Neural crest cell (in vitro differentiated cells): ENCODE results near the gene ATXN7. TPM values are rescaled to one million over a fixed set of nuclear protein-coding genes. Genes with fewer than 3 reads are reported as not detected.

Experiments
- DNase-seq: peaks from one replicate; pipeline ENCODE4 v3.0.0; 2021; ENCODE audit warnings: low read depth, mixed read lengths, low spot score
- H3K27ac Mint-ChIP-seq: one replicate; pipeline ENCODE4 v1.8.0; 2021; ENCODE audit warnings: mild to moderate bottlenecking, mixed read lengths; ENCODE audit not compliant: unreplicated experiment
- H3K27me3 Mint-ChIP-seq: 2 replicates; pipeline ENCODE4 v1.8.0; 2021; ENCODE audit warnings: low read depth, mild to moderate bottlenecking, mixed read lengths
- H3K36me3 Mint-ChIP-seq: 2 replicates; pipeline ENCODE4 v1.8.0; 2021; ENCODE audit warnings: low read depth, mild to moderate bottlenecking, mixed read lengths
- H3K4me1 Mint-ChIP-seq: 2 replicates; pipeline ENCODE4 v1.8.0; 2021; ENCODE audit warnings: mixed read lengths
- H3K4me3 Mint-ChIP-seq: one replicate; pipeline ENCODE4 v1.8.0; 2021; ENCODE audit warnings: mild to moderate bottlenecking, mixed read lengths
- H3K9me3 Mint-ChIP-seq: 2 replicates; pipeline ENCODE4 v1.8.0; 2021; ENCODE audit warnings: mixed read lengths
- total RNA-seq: library from RNA; stranded (reverse); gene quantifications from 2 replicates; pipeline ENCODE4 v1.2.1, GENCODE V29; 2021
- TF ChIP-seq, protein P1 (sequence below): fragments of 200-600 bp; sonication (generic); conservative IDR thresholded peaks from 2 replicates; pipeline ENCODE4 v1.5.0; 2021; ENCODE audit warnings: antibody characterized with exemption, mild to moderate bottlenecking

The ATXN7 gene
- total RNA-seq, 1 donor from 2014 or later, result 21.7 TPM

DNA sequence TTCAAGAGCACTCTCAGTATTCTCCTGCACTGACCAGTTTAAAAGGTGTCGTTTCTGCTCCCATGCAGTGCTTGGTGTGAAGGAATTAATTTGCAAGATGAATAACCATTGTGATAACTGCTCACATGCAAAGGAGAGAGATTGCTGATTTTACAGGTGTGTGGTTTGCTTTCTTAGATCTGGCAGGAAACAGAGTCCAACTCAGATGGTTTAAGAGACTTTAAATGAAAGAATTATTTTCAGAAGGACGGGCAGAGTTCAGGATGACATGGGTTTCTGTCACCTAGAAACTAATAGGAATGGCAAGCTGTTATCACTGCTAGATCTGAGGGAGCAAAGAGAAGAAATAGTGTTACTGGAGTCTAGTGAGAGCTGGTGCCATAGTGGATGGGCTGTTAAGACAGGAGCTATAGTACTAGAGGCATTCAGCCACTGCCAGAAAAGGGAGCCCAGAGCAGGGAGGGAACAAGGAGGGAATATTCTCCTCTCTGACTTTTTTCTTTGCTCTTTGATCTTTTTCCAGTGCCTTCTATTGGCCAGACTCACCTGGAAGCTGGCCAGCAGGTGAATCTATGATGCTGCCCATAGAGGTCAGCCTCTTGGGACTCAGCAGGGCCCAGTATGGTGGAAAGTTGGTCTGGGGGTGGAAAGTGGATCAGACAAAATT is 14.9 kb downstream of the ATXN7 start:
- TF ChIP-seq, protein P1, sequence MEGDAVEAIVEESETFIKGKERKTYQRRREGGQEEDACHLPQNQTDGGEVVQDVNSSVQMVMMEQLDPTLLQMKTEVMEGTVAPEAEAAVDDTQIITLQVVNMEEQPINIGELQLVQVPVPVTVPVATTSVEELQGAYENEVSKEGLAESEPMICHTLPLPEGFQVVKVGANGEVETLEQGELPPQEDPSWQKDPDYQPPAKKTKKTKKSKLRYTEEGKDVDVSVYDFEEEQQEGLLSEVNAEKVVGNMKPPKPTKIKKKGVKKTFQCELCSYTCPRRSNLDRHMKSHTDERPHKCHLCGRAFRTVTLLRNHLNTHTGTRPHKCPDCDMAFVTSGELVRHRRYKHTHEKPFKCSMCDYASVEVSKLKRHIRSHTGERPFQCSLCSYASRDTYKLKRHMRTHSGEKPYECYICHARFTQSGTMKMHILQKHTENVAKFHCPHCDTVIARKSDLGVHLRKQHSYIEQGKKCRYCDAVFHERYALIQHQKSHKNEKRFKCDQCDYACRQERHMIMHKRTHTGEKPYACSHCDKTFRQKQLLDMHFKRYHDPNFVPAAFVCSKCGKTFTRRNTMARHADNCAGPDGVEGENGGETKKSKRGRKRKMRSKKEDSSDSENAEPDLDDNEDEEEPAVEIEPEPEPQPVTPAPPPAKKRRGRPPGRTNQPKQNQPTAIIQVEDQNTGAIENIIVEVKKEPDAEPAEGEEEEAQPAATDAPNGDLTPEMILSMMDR, result no peak
- no peaks in the 10 kb centered on the region for H3K27me3 Mint-ChIP-seq
- DNase-seq, result no peak
- H3K9me3 Mint-ChIP-seq, result no peaks in the 10 kb centered on the region
- no peaks in the 10 kb centered on the region for H3K36me3 Mint-ChIP-seq
- H3K4me3 Mint-ChIP-seq, result no peak overlapping the region
- H3K4me1 Mint-ChIP-seq, result peaks cover 28% of the 10 kb centered on the region
- peak overlapping the region; percentile 67 for H3K27ac Mint-ChIP-seq

DNA sequence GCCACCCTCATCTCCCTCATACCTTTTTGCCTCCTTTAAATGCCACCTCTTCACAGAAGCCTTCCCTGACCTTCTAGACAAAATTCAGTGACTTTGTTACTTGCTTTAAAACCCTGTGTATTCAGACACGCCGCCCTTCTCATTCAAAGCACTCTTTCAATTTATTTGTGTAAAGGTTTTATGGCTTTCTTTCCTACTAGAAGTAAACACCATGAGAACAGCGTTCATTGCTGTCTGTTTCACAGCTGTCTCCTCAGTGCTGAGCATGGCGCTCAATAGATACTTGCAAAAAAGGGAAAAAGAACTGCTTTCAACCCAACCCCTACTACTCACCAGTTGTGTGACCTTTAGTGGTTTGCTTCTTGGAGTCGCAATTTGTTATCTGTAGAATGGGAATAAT is 17.0 kb downstream of the ATXN7 start:
- H3K27ac Mint-ChIP-seq, result peak overlapping the region; percentile 20
- TF ChIP-seq, protein P1, result no peak
- peaks cover 28% of the 10 kb centered on the region for H3K4me1 Mint-ChIP-seq
- H3K27me3 Mint-ChIP-seq, result no peaks in the 10 kb centered on the region
- no peaks in the 10 kb centered on the region for H3K9me3 Mint-ChIP-seq
- H3K36me3 Mint-ChIP-seq, result no peaks in the 10 kb centered on the region
- no peak overlapping the region for H3K4me3 Mint-ChIP-seq
- DNase-seq, result no peak

DNA sequence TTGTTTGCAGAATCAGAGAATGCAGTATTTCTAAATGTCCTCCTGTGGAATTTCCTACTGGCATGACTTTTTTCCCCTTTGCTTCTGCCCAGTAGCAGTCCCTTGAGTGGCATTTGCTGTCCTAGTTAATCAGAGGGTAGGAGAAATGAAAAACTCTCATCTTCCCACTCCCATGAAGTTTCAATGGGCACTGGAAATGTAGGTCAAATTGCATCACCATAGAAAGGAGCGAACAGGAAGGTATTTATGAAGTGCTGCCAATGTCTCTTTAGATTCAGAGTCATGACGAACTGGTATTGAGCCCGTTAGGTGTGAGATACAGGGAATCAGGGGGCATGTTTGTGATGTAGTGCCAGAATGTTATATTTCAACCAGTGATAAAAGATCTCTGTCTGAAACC is 23.2 kb downstream of the ATXN7 start:
- no peak overlapping the region for H3K27ac Mint-ChIP-seq
- no peaks in the 10 kb centered on the region for H3K9me3 Mint-ChIP-seq
- H3K4me3 Mint-ChIP-seq, result no peak overlapping the region
- H3K4me1 Mint-ChIP-seq, result no peaks in the 10 kb centered on the region
- H3K36me3 Mint-ChIP-seq, result no peaks in the 10 kb centered on the region
- TF ChIP-seq, protein P1, result no peak
- H3K27me3 Mint-ChIP-seq, result no peaks in the 10 kb centered on the region
- DNase-seq, result no peak

DNA sequence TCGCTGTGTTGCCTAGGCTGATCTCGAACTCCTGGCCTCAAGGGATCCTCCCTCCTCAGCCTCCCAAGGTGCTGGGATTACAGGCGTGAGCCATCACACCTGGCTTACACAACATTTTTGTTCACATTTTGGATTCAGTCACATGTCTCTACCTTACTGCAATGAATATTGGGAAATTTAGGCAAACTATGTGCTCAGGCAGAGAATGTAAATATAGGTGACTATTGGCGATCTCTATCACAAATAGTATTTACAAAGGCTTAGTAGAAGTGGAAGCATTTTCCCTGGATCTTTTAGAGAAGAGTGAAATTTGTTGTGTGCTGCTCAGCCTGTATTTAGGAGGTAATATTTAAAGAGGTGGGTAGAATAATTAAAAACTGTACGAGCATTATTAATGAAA is 27.9 kb downstream of the ATXN7 start:
- Mint-ChIP-seq H3K9me3 (no peaks in the 10 kb centered on the region), H3K27me3 (no peaks in the 10 kb centered on the region), H3K36me3 (no peaks in the 10 kb centered on the region), H3K4me3 (no peak overlapping the region), H3K4me1 (peaks cover 5% of the 10 kb centered on the region), H3K27ac (no peak overlapping the region)
- TF ChIP-seq, protein P1, result no peak
- no peak for DNase-seq

DNA sequence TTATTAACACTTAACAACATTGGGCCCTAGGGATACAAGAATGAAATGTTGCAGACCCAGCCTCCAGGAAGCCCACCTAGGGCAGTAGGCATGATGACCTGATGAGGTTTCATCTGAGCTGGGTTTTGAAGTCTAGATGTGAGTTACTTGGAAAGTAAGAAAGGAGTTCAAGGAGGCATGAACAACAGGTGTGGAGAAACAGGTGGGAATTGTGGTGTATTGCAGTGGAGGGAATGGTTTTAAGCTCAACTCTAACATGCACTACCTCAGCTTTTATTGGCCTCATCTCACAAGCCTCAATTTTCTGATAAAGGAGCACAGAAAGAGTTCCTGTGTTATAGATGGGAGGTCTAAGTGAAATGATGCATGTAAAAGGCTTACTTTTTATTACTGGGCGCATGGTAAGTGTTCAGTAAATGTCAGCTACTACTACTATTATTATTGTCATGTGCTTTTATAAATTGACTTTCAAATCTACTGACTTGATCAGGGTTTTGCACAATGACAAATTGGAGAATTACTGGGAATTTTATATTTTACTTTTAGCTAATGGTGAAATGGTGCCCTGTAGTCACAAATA is 29.2 kb downstream of the ATXN7 start:
- H3K4me3 Mint-ChIP-seq, result no peak overlapping the region
- H3K4me1 Mint-ChIP-seq, result peaks cover 5% of the 10 kb centered on the region
- no peaks in the 10 kb centered on the region for H3K9me3 Mint-ChIP-seq
- H3K36me3 Mint-ChIP-seq, result no peaks in the 10 kb centered on the region
- no peaks in the 10 kb centered on the region for H3K27me3 Mint-ChIP-seq
- TF ChIP-seq, protein P1, result no peak
- no peak overlapping the region for H3K27ac Mint-ChIP-seq
- DNase-seq, result no peak
